ENCODE results near the gene COA7.

COA7 gene

GRCh38 chr1:52713590-52713989 lies 15.4 kb upstream of the COA7 start:
- H3K27ac ChIP-seq = no peak overlapping the region
- TF ChIP-seq CTCF (conservative IDR thresholded peaks at IDR 0.05) = no peak

- H3K27ac ChIP-seq = no peak overlapping the region
- no peak for TF ChIP-seq CTCF (conservative IDR thresholded peaks at IDR 0.05)
Observed at GRCh38 chr1:52709016-52709415, 10.9 kb upstream of the COA7 start.

- H3K27ac ChIP-seq = no peak overlapping the region
- no peak for TF ChIP-seq CTCF (conservative IDR thresholded peaks at IDR 0.05)
Observed at GRCh38 chr1:52707927-52708655, 9.9 kb upstream of the COA7 start.

- no peak overlapping the region; the same call in 1 of the 2 replicates for H3K27ac ChIP-seq
Observed at GRCh38 chr1:52706941-52707926, 9.1 kb upstream of the COA7 start.

GRCh38 chr1:52706136-52706670 lies 8.1 kb upstream of the COA7 start:
- no peak overlapping the region for H3K27ac ChIP-seq
- TF ChIP-seq CTCF (conservative IDR thresholded peaks at IDR 0.05) = no peak

More at GRCh38 chr1:52706941-52707926, 9.1 kb upstream of the COA7 start:
- TF ChIP-seq CTCF (conservative IDR thresholded peaks at IDR 0.05) = no peak

- H3K27ac ChIP-seq = no peak overlapping the region; the same call in 1 of the 2 replicates
- TF ChIP-seq CTCF (conservative IDR thresholded peaks at IDR 0.05) = no peak
Observed at GRCh38 chr1:52702886-52703787, 5.0 kb upstream of the COA7 start.
